Measurements from ENCODE around the gene GIT1.

- TF ChIP-seq, protein P1, sequence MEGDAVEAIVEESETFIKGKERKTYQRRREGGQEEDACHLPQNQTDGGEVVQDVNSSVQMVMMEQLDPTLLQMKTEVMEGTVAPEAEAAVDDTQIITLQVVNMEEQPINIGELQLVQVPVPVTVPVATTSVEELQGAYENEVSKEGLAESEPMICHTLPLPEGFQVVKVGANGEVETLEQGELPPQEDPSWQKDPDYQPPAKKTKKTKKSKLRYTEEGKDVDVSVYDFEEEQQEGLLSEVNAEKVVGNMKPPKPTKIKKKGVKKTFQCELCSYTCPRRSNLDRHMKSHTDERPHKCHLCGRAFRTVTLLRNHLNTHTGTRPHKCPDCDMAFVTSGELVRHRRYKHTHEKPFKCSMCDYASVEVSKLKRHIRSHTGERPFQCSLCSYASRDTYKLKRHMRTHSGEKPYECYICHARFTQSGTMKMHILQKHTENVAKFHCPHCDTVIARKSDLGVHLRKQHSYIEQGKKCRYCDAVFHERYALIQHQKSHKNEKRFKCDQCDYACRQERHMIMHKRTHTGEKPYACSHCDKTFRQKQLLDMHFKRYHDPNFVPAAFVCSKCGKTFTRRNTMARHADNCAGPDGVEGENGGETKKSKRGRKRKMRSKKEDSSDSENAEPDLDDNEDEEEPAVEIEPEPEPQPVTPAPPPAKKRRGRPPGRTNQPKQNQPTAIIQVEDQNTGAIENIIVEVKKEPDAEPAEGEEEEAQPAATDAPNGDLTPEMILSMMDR (IDR thresholded peaks at IDR 0.05; ENCODE audit: insufficient read depth, low read length) = no peak
- TF ChIP-seq POLR2AphosphoS5 (IDR thresholded peaks at IDR 0.05; ENCODE audit: low read depth) = no peak
- TF ChIP-seq, protein P2, sequence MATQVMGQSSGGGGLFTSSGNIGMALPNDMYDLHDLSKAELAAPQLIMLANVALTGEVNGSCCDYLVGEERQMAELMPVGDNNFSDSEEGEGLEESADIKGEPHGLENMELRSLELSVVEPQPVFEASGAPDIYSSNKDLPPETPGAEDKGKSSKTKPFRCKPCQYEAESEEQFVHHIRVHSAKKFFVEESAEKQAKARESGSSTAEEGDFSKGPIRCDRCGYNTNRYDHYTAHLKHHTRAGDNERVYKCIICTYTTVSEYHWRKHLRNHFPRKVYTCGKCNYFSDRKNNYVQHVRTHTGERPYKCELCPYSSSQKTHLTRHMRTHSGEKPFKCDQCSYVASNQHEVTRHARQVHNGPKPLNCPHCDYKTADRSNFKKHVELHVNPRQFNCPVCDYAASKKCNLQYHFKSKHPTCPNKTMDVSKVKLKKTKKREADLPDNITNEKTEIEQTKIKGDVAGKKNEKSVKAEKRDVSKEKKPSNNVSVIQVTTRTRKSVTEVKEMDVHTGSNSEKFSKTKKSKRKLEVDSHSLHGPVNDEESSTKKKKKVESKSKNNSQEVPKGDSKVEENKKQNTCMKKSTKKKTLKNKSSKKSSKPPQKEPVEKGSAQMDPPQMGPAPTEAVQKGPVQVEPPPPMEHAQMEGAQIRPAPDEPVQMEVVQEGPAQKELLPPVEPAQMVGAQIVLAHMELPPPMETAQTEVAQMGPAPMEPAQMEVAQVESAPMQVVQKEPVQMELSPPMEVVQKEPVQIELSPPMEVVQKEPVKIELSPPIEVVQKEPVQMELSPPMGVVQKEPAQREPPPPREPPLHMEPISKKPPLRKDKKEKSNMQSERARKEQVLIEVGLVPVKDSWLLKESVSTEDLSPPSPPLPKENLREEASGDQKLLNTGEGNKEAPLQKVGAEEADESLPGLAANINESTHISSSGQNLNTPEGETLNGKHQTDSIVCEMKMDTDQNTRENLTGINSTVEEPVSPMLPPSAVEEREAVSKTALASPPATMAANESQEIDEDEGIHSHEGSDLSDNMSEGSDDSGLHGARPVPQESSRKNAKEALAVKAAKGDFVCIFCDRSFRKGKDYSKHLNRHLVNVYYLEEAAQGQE (IDR thresholded peaks at IDR 0.05; ENCODE audit: insufficient replicate concordance, low read depth) = no peak
These were observed 24.4 kb upstream of the GIT1 start for GRCh38 chr17:29613856-29614255.
